OCI-LY7 (cell line): ENCODE measurements around the gene GNB4. TPM values are rescaled to one million over a fixed set of nuclear protein-coding genes. Genes with fewer than 3 reads are reported as not detected.

ENCODE experiments used
- Bru-seq: library from RNA; stranded (reverse); fragments of 400-500 nt; gene quantifications from one replicate; lab custom pipeline; 2021; lab: Mats Ljungman, UMichigan
- BruChase-seq, 2 experiments: library from RNA; stranded (reverse); fragments of 400-500 nt; gene quantifications; one replicate each; lab custom pipeline; 2021; lab: Mats Ljungman, UMichigan
- BruUV-seq: library from RNA; stranded (reverse); fragments of 400-500 nt; replicated peaks from 2 replicates; lab custom pipeline; 2021; lab: Mats Ljungman, UMichigan
- CTCF ChIA-PET: fragments of 300-600 bp; sonication (Branson Sonifier 250); formaldehyde crosslinking; loops from one replicate; lab custom pipeline; 2022; ENCODE audit warnings: antibody characterized with exemption; ENCODE audit not compliant: unreplicated experiment; lab: Charles Lee
- POLR2A ChIA-PET: fragments of 300-600 bp; sonication (Branson Sonifier 250); formaldehyde crosslinking; loops from one replicate; lab custom pipeline; 2022; ENCODE audit warnings: antibody characterized with exemption; lab: Charles Lee
- DNase-seq: peaks from one replicate; pipeline ENCODE4 v3.0.0-alpha.2; 2015; ENCODE audit warnings: low spot score
- H2AFZ ChIP-seq: fragments of 200-600 bp; sonication (generic), shearing (Covaris generic); 2 replicates; pipeline ENCODE4 v1.6.1; 2014; ENCODE audit warnings: mild to moderate bottlenecking, antibody characterized with exemption, low read length, moderate library complexity
- H3K27ac ChIP-seq: fragments of 200-600 bp; sonication (generic); 2 replicates; pipeline ENCODE4 v1.5.1; 2014; ENCODE audit warnings: mixed run types, low read depth, mild to moderate bottlenecking, moderate library complexity, low read length, inconsistent platforms; ENCODE audit not compliant: poor library complexity, severe bottlenecking
- H3K36me3 ChIP-seq: fragments of 200-600 bp; sonication (generic); 2 replicates; pipeline ENCODE4 v1.6.1; 2014; ENCODE audit warnings: mild to moderate bottlenecking, antibody characterized with exemption, low read length, moderate library complexity, mixed read lengths; ENCODE audit not compliant: insufficient read depth
- H3K4me1 ChIP-seq: fragments of 200-600 bp; sonication (generic); 2 replicates; pipeline ENCODE4 v1.5.1; 2014; ENCODE audit warnings: mild to moderate bottlenecking, low read length; ENCODE audit not compliant: insufficient read depth, poor library complexity, severe bottlenecking
- H3K4me2 ChIP-seq: fragments of 200-600 bp; sonication (generic); 2 replicates; pipeline ENCODE4 v1.6.1; 2014; ENCODE audit warnings: mild to moderate bottlenecking, low read length
- H3K4me3 ChIP-seq: fragments of 200-600 bp; sonication (generic); 2 replicates; pipeline ENCODE4 v1.5.1; 2014; ENCODE audit warnings: mild to moderate bottlenecking, low read depth, low read length; ENCODE audit not compliant: poor library complexity, severe bottlenecking
- H3K79me2 ChIP-seq: fragments of 200-600 bp; sonication (generic); 2 replicates; pipeline ENCODE4 v1.6.1; 2016; ENCODE audit warnings: low read depth, mild to moderate bottlenecking, low read length, moderate library complexity, mixed read lengths; ENCODE audit not compliant: insufficient read depth
- H3K9me2 ChIP-seq: fragments of 200-600 bp; sonication (generic); 2 replicates; pipeline ENCODE4 v1.6.1; 2016; ENCODE audit warnings: mild to moderate bottlenecking, low read length, mixed read lengths; ENCODE audit not compliant: insufficient read depth
- H3K9me3 ChIP-seq: fragments of 200-600 bp; sonication (generic); 2 replicates; pipeline ENCODE4 v1.6.1; 2014; ENCODE audit warnings: mild to moderate bottlenecking, mixed run types, low read length, mixed read lengths
- H4K20me1 ChIP-seq: fragments of 200-600 bp; sonication (generic); 2 replicates; pipeline ENCODE4 v1.6.1; 2014; ENCODE audit warnings: mild to moderate bottlenecking, antibody characterized with exemption, low read length, moderate library complexity, mixed read lengths; ENCODE audit not compliant: insufficient read depth
- CTCF ChIP-seq: fragments of 200-600 bp; sonication (generic); conservative IDR thresholded peaks from 2 replicates; pipeline ENCODE4 v1.5.1; 2014; ENCODE audit warnings: mild to moderate bottlenecking, antibody characterized with exemption, low read length, moderate library complexity, mixed read lengths
- EZH2phosphoT487 ChIP-seq: fragments of 200-600 bp; sonication (generic); IDR thresholded peaks from 2 replicates; pipeline ENCODE4 v1.6.1; 2018; ENCODE audit warnings: low read depth, borderline replicate concordance, mild to moderate bottlenecking, mixed run types, antibody characterized with exemption, low read length, moderate library complexity, mixed read lengths
- intact Hi-C: fragments of 100-400 bp; cut with micrococcal nuclease; formaldehyde crosslinking; loops from one replicate; pipeline ENCODE4 v1.10.0; 2022; ENCODE audit not compliant: unreplicated experiment
- long read RNA-seq: library from polyadenylated mRNA; stranded (forward); transcript quantifications from one replicate; pipeline ENCODE4 v2.0.0, GENCODE V29; 2022
- total RNA-seq, 2 experiments: library from RNA; depleted of rRNA in 1 of 2; stranded (reverse); fragments of >200 nt in 1 of 2; shearing (Covaris generic) in 1 of 2; gene quantifications; 2 replicates each; pipeline ENCODE4 v1.2.3, GENCODE V29; 2014 to 2022

Gene GNB4
- total RNA-seq (2014; rRNA removed; shearing (Covaris generic)) (3.0 and 3.7 TPM in 2 replicates), total RNA-seq (2022) (9.5 and 16.2 TPM in 2 replicates), Bru-seq, nascent RNA (percentile 61 among the genes with signal in this experiment), BruChase-seq, experiment 1, labeled RNA remaining after a 6-hour chase (percentile 61 among the genes with signal in this experiment), BruChase-seq, experiment 2, labeled RNA remaining after a 2-hour chase (percentile 65 among the genes with signal in this experiment)
- long read RNA-seq, full-length matches to known transcripts, result 3 of 20 reads
- long read RNA-seq, partial matches to known transcripts, result 2 of 20 reads
- long read RNA-seq, other reads (novel, unspliced or antisense), result 15 of 20 reads

- Histone ChIP-seq H3K27ac (no peak within 1 kb of the TSS), H3K4me3 (peak within 1 kb of the TSS; percentile 69), H3K9me3 (no peaks in the 10 kb centered on the region), H3K9me2 (no peaks in the 10 kb centered on the region), H2AFZ (peak within 1 kb of the TSS; percentile 82; the same call in 1 of the 2 replicates), H4K20me1 (no peaks in the 10 kb centered on the region), H3K4me1 (peaks cover 14% of the 10 kb centered on the region), H3K36me3 (no peaks in the 10 kb centered on the region), H3K4me2 (peak within 1 kb of the TSS; percentile 77), H3K79me2 (no peaks in the 10 kb centered on the region)
- DNase-seq, result peak; percentile 64
- ChIA-PET CTCF (no interaction called here), POLR2A (interaction anchor here (0.7 to 3.3 kb wide), 2 partner anchors 12 to 22 kb away, joined by 3 to 18 read pairs; no protein-coding TSS in a partner anchor)
- BruUV-seq, result no TSS peak
- intact Hi-C loops, result no loop called here
- no peak for TF ChIP-seq EZH2phosphoT487
- no peak for TF ChIP-seq CTCF
Observed at GRCh38 chr3:179451265-179452175, at the start of gene GNB4. Gene GNB4 (minus strand): TSS chr3:179451470. CDS start chr3:179426200, 25,270 bp downstream.

- TF ChIP-seq CTCF (no peak), EZH2phosphoT487 (no peak)
- H4K20me1 ChIP-seq, result no peaks in the 10 kb centered on the region
- no peaks in the 10 kb centered on the region for H3K4me1 ChIP-seq
- no peak overlapping the region for H3K27ac ChIP-seq
- H3K79me2 ChIP-seq, result no peaks in the 10 kb centered on the region
- CTCF ChIA-PET, result no interaction called here
- intact Hi-C loops, result no loop called here
- no peaks in the 10 kb centered on the region for H3K9me2 ChIP-seq
- no TSS peak for BruUV-seq
- no peaks in the 10 kb centered on the region for H3K36me3 ChIP-seq
- H2AFZ ChIP-seq, result no peak overlapping the region
- no peak for DNase-seq
- no peak overlapping the region for H3K4me2 ChIP-seq
- peaks cover 20% of the 10 kb centered on the region for H3K9me3 ChIP-seq
- no peak overlapping the region for H3K4me3 ChIP-seq
- POLR2A ChIA-PET, result interaction anchor here (0.6 to 1.0 kb wide), 5 partner anchors 11 to 1991 kb away, joined by 3 to 8 read pairs (median 4); no protein-coding TSS in a partner anchor
Observed at GRCh38 chr3:179495483-179495882, 44.2 kb upstream of the GNB4 start.
